NCI-H2171 (cell line): ENCODE data around the gene EIF5AL1.
"Not testable (repeated sequence)": the region's sequence is repeated elsewhere in the genome, so short reads cannot be mapped to it uniquely, and the experiment has no call there.

Source experiments
- DNase-seq: peaks from one replicate; lab custom pipeline; 2025; lab: John Stamatoyannopoulos, UW

The EIF5AL1 gene

DNA sequence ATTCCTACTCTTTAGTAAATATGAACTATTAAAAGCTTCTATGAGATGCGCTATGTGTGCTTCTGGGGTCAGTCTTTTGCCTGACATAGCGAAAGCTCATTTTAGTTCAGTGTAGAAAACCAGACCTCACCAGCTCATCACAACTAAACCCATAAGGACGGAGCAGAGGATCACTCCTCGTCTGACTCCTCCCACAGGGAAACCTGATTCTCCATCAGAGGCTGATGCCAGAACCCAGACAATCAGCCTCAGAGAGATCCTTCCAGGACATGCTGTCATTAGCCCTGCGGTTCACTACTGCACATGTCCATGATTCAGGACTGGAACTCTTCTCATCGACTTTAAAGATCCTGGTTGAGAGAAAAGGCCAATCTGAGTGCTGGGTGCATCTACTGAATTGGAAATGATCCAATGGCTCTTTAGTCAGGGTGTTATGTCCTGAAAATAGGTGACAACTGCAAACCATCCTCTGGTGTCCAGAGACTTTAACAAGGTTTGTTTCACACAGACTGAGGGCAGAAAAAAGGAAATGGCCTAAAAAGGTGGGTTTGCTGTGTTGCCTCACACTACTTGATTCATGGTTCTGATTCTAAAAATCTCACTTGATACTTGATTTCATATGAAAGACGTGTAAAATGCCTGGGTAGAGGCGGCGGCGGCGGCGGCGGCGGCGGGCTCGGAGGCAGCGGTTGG lies at the start of gene EIF5AL1:
Gene EIF5AL1 (plus strand): TSS at position 643 of the 693 bp plus-strand sequence. CDS start 117 bp downstream, outside the sequence.
- not testable (repeated sequence) for DNase-seq

DNA sequence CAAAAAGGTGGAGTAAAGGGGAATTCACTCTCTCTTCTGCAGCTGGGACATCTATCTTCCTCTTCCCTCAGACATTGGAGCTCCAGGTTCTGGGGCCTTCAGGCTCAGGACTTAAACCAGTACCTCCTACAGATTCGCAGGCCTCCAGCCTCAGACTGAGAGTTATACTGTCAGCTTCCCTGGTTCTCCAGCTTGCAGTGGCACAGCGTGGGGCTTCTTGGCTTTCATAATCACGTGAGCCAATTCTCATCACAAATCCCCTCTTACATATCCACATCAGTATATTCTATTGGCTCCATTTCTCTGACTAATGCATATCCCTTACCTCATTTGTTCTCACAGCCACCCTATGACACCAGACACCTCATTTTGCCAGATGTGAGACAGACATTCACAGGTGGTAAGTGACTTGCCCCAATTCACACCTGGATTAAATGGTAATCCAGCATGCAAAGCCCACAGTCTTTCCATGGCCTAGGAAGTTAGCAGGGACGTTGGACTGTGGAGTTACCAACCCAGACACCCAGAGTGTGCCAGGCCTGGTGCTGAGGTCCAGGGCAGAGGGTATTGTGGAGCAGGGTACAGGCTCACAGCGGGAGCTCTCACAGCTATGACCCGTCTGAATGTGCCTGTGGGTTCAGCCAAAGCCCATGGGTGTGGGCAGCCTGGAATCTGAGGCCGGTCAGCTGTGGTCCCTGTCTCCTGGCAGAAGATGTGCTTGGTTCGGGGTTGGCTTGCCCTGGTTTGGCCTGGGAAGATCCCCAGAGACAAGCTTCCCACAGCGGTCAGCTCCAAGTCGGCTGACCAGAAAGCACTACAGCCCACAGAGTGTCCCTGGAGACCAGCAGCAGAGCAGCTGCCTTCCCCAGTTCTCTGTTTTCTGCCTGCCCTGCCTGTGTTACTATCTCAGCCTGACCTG lies 48.5 kb upstream of the EIF5AL1 start:
- DNase-seq, result no peak

DNA sequence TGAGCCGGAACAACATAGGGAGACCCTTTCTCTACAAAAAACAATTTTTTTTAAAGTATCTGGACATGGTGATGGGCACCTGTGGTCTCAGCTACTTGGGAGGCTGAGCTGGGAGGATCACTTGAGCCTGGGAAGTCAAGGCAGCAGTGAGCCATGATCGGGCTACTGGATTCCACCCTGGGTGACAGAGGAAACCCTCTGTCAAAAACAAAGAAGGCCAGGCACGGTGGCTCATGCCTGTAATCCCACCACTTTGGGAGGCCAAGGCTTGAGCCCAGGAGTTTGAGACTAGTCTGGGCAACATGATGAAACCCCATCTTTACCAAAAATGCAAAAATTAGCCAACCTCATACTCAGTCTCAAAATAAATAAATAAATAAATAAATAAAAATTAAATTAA lies 47.0 kb upstream of the EIF5AL1 start:
- DNase-seq, result no peak

DNA sequence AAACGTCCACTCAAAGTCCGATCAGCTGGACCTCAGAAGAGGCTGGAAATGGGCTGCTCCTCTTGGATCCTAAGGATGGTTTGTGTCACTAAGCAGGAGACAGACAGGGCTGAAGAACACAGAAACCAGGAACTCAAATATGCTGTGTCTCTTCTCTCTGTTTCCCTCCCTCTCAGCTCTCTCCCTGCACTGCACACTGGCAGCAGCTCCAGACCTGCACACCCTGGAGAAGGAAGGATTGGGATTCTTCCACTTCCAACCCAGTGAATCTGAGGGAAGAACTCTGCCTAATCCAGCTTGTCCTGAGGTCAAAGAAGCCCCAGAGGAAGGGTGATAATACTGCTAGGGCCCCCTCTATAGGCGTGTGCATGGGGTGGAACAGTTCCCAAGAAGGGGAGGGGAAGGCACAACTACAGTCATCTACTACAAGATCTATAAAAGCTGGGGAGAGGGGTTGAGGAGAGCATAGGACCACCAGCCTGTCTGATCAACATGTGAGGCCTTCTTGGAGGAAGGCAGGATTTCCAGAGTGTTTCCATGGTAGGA lies 44.2 kb upstream of the EIF5AL1 start:
- no peak for DNase-seq

DNA sequence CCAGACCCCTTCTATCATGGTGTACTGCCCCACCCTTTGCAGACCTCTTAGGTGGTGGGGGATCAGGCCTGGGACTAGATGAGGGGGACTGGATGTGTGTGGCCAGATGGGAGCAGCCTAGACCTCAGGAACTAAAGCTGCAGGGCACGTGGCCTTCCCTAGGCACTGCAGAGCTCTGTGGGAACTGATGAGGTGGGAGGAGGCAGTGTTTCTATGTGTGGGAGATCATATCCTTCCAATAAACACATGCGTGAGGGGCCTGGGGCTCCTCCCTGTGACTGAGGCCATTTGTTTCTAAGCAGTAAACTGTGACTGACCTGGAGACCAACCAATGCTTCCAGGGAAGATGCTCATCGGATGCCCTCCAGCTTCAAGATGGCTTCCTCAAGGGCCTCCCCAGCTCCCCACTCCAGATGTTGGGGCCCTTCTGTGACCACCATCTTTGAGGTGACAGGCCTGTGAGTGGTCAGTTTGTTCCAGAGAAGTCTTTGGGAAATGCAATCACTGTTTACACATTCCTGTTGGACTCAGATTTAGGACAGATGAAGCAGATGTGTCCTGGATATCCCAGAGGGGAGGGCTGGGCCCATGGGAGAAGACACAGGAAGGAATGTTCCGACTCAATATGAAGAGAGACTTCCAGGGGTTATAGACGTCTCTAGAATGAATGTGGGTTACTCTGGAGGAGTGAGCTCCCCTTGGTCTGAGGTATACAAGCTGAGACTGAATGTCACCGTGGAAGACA lies 43.3 kb upstream of the EIF5AL1 start:
- no peak for DNase-seq

DNA sequence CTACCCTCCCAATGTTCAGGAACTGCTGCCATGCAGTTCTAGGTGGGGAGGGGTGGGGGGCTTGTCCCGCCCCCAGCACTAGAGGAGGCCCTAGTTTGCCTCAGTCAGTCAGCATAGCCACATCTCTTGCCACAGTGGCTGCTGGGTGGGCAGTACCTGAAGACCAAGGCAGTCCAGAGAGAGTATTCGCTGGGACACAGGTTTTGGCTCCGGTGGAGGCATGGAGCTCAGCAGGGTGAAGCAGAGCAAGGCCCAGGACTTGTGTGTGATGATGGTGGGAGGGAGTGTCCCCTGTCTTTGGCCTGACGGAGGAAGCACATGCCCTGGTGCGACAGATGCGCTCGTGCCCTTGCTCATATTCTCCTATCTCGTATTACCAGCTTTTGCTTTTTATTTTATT lies 42.2 kb upstream of the EIF5AL1 start:
- DNase-seq, result no peak

DNA sequence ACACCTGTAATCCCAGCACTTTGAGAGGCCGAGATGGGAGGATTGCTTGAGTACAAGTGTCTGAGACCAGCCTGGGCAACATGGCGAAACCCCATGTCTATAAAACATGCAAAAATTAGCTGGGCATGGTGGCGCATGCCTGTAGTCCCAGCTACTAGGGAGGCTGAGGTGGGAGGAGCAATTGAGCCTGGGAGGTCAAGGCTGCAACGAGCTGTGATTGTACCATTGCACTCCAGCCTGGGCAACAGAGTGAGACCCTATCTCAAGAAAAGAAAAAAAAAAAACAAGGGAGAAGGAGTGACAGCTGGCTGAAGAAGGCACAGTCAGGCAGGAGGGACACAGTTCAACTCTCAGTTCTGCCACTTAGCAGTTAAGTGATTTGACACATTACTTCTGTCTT lies 40.6 kb upstream of the EIF5AL1 start:
- no peak for DNase-seq

DNA sequence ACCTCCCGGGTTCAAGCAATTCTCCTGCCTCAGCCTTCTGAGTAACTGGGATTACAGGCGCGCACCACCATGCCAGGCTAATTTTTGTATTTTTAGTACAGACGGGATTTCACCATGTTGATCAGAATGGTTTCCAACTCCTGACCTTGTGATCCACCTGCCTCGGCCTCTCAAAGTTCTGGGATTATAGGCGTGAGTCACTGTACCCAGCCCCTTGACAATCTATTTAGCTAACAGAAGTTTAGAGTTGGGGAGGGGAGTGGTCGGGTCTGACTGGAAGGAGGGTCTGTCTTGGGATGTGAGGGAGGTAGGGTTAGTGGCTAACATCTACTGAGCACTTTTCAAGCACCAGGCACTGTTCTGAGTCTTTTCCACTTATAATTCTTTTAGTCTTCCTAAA lies 39.9 kb upstream of the EIF5AL1 start:
- no peak for DNase-seq

DNA sequence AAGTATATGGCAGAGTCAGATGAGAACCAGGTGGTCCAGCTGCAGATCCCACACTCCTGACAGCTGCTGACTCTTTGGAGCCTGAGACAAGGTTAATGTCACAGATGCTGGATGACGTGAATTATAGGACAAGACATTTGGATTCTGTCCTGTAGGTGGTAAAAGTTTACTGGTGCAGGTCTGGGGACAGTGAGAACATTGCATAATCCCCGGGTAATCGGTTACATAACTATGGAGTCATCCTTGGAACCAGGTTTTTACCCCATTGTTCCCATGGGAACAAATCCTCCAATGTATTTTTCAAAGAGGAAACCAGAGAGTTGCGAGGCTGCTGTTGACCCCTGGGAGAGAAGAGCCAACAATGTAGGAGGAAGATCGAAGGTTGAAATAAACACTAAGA lies 39.4 kb upstream of the EIF5AL1 start:
- DNase-seq, result no peak

DNA sequence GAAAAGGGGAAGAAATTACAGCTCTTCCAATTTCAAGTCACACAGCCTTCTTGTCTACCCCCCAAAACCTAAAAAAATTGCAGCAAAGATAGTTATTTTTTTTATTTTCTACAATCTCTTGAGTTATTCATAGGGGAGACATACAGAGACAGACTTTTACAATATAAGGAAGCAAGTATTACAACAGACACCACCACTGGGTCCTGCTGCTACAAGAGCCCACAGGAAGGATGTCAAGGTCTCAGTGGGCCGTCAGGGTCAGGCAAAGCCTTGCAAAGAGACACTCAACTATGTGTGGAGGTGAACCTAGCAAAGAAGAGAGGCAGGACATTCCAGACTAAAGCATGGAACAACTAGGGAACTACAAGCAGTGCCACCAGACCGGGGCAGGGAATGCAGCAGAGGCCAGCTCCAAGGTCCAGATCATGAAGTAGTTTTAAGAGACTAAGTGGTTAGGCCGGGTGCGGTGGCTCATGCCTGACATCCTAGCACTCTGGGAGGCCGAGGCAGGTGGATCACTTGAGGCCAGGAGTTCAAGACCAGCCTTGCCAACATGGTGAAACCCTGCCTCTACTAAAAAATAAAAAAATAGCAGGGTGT lies 38.7 kb upstream of the EIF5AL1 start:
- DNase-seq, result no peak

DNA sequence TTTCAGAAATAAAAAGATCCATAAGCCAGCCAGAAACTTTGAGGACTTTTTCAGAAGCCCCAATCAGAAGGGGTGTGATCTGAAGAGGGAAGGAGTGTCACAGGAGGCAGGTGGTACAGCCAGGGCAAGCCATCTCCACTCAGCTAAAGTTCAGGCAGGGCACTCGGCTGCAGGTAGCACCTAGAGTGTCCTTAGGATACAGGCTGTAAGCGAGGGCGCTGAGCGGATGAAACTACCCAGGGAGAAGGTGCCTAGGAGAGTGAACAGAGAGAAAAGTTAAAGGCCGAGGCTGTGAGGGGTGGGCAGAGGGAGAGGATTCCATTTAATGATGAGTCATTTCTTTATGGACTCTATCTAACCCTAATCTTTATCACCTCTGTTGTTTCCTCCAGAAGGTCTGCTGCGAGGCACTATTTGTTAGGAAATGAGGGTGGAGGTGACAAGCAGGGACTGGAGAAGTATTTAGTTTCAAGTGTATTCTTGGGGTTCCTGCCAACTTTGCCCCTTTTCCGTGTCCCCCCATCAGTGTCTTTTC lies 37.1 kb upstream of the EIF5AL1 start:
- no peak for DNase-seq

DNA sequence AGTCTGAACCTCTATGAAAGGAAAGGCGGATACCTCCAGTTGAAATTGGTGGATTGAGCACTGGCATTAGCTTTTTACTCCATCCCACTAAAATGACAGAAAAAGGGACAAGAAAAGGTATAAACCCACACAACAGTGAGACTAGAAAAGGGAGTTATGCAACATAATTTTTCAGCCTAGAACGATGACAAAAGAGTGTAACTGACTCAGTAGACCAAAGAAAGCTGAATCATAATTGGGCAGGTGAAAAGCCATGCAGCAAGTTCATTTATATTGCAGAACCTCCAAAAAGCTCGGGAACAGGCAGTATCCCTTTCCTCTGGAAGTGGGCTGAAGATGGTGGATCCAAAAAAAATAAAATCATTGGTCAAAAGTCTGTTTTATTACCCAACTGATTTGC lies 36.5 kb upstream of the EIF5AL1 start:
- DNase-seq, result no peak

DNA sequence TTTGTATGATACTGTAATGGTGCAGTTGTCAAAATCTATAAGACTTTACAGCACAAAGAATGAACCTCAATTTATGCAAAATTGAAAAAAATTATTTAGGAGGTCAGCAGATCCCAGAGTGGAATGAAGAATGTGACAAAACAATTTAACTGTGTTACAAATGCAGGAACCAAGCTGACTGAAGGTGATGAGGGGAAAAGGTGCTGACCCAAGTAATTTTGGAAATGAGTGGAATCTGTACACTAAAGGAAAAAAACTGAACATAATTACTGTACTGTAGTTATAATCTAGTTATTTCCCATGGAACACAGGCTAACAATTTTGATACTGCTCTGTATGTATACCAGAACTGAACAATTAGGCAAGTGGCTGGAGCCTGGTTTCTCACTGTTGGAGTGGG lies 35.7 kb upstream of the EIF5AL1 start:
- no peak for DNase-seq

DNA sequence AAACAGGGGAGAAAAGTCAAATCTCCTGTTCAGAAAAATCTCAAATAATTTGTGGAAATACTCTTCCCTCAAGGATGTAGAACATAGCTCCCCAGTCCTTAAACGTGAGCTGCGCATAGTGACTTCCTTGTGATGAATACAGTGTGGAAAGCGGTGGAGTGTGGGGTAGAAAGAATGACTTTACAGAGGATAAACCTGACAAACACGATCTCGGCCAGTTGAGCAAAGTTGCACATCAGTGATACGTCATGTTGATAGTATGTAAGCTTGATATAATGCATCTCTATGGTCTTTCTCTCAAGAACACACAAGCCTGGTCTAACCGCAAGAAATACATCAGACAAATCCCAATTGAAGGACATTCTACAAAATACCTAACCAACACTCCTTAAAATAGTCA lies 34.9 kb upstream of the EIF5AL1 start:
- no peak for DNase-seq

DNA sequence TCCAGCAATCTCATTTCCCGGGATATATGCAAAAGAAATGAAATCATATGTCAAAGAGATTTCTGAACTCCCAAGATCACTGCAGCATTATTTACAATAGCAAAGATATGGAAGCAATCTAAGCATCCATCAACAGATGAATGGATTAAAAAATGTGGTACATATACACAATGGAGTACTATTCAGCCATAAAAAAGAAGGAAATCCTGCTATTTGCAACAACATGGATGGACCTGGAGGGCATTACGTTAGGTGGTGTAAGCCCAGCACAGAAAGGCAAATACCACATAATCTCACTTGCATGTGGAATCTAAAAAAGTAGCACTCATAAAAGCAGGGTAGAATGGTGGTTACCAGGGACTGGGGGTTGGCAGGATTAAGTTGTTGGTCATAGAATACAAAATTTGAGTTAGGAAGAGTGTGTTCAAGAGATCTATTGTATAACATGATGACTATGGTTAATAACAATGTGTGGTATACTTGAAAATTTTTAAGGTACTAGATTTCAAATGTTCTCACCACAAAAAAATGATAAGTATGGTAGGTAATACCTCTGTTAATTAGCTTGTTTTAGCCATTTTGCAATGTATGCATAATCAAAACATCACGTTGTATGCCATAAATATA lies 32.9 kb upstream of the EIF5AL1 start:
- DNase-seq, result no peak

DNA sequence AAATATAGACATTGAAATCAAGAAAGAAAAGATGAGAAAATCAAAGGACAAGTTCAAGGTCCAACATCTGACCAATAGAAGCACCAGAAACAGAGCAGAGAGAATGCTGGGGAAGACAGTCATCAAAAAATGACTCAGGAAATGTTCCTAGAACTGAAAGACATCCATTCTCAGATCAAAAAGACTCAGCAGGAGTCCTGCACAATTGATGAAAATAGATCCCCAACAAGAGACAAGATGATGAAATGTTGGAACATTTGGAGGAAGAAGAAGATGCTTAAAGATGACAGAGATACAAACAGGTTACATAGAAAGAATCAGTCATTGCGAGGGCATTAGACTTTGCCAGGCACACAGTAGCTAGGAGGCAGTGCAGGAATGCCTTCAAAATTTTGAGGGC lies 30.0 kb upstream of the EIF5AL1 start:
- no peak for DNase-seq

DNA sequence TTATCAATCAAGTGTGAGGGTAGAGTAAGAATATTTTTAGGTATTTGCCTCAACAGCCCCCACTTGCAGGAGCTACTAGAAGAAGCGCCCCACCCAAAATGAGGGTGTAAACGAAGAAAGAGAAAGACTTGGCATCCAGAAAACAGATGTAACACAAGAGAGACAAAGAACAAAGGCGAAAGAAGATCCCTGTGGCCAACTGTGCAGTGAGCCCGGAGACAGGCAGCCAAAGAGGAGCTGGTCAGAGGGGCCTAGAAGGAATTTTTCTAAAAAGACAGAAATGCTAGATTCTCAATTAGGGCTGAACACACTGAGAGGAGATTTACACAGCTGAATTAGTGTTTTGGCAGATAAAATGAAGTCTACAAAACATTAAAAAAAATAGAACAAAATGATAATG lies 29.6 kb upstream of the EIF5AL1 start:
- no peak for DNase-seq

DNA sequence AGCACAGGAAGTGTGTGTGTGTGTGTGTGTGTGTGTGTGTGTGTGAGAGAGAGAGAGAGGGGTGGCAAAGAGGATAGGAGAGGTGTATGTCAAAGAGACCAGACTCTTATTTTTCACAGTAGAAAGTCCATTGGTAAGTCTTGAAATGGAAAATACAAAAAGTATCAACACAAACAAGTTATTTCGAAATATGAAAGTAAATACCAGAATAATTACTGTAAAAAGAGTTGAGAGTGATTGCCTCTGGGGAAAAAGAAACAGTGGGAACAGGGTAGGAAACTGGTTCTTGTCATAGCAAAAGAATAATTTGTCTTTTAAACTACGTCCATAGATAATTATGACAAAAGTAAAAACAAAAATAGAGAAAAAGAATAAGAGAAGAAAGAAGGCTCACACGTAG lies 29.0 kb upstream of the EIF5AL1 start:
- no peak for DNase-seq

DNA sequence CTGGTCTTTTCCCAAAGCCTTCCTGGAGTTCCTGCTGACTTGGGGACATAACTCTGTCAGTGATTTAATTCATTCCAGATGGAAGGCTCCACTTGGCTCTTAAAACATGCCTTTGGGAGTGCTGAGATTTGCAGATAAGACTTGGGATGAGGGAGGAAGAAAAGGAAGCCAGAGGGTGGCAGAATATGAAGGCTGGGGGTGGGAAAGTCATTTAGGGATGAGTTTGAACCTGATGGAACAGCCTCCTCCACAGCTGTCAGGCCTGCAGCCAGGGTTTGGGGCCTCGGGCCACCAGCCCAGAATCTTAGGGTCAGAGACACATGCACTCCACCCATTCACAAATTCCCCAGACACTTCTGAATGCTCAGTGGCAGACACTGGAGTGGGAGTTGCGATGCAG lies 28.4 kb upstream of the EIF5AL1 start:
- DNase-seq, result no peak

DNA sequence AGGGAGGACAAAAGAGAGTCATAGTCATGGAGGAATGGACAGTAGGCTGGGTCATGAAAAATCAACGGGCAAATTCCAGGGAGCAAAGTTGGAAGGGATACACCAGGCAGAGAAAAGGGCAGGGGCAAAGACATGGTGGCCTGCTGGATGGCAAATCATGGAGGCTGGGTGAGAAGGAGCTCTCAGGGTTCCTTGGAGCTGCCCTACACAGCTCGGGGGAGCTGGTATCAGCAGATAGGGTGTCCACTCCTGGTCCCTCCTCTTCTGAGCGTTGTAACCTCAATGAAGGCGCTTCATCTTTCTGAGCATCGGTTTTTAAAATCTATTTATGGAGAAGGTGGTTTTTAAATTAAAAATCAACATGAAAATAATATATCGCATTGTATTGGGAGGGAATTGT lies 27.9 kb upstream of the EIF5AL1 start:
- no peak for DNase-seq
